Fibroblast of lung (primary cell): ENCODE measurements around the gene PIM1. TPM values are rescaled to one million over a fixed set of nuclear protein-coding genes. Genes with fewer than 3 reads are reported as not detected.

Experiments
- DNase-seq, 2 donors: peaks; one replicate each; pipeline versions ENCODE4 v3.0.0 to v3.0.0-alpha.2; 2010; ENCODE audit warnings: low read depth in 2 of 2
- H2AFZ ChIP-seq: 2 replicates; pipeline ENCODE4 v1.5.1; 2012; ENCODE audit warnings: low read length, control low read depth, inconsistent platforms
- H3K27ac ChIP-seq: 2 replicates; pipeline ENCODE4 v1.5.1; 2011; ENCODE audit warnings: low read length, control low read depth; ENCODE audit not compliant: insufficient read depth
- H3K27me3 ChIP-seq: 2 replicates; pipeline ENCODE4 v1.5.1; 2011; ENCODE audit warnings: mild to moderate bottlenecking, low read length; ENCODE audit not compliant: control insufficient read depth, insufficient read depth
- H3K36me3 ChIP-seq: 2 replicates; pipeline ENCODE4 v1.5.1; 2011; ENCODE audit warnings: low read length; ENCODE audit not compliant: control insufficient read depth, insufficient read depth
- H3K4me1 ChIP-seq: 2 replicates; pipeline ENCODE4 v1.5.1; 2011; ENCODE audit warnings: low read length; ENCODE audit not compliant: control insufficient read depth, insufficient read depth; ENCODE audit errors: extremely low read depth
- H3K4me2 ChIP-seq: 2 replicates; pipeline ENCODE4 v1.5.1; 2011; ENCODE audit warnings: low read length, control low read depth; ENCODE audit not compliant: insufficient read depth; ENCODE audit errors: extremely low read depth
- H3K4me3 ChIP-seq, 4 experiments: fragments of 200-600 bp in 1 of 4; sonication (generic) in 1 of 4; replicated peaks in 1 of 4; 2 replicates each; pipeline ENCODE4 v1.5.1; 2011 to 2016; ENCODE audit warnings: low read length in 4 of 4, low read depth in 3 of 4, mild to moderate bottlenecking in 3 of 4, control low read depth in 2 of 4, inconsistent platforms in 1 of 4, mixed read lengths in 1 of 4; ENCODE audit not compliant: insufficient read depth in 1 of 4; ENCODE audit errors: control extremely low read depth in 1 of 4
- H3K79me2 ChIP-seq: 2 replicates; pipeline ENCODE4 v1.5.1; 2012; ENCODE audit warnings: mild to moderate bottlenecking, low read length, inconsistent platforms; ENCODE audit not compliant: control insufficient read depth, insufficient read depth
- H3K9ac ChIP-seq: 2 replicates; pipeline ENCODE4 v1.5.1; 2011; ENCODE audit warnings: mild to moderate bottlenecking, low read length, control low read depth; ENCODE audit not compliant: insufficient read depth
- H3K9me3 ChIP-seq: 2 replicates; pipeline ENCODE4 v1.5.1; 2012; ENCODE audit warnings: low read depth, low read length; ENCODE audit not compliant: control insufficient read depth, insufficient read depth
- H4K20me1 ChIP-seq: 2 replicates; pipeline ENCODE4 v1.5.1; 2011; ENCODE audit warnings: low read length; ENCODE audit not compliant: control insufficient read depth, insufficient read depth; ENCODE audit errors: extremely low read depth
- CTCF ChIP-seq, 2 donors: IDR thresholded peaks in 1 of 2; conservative IDR thresholded peaks in 1 of 2; 1 replicate in 1 of 2; 2 replicates in 1 of 2; pipeline ENCODE4 v1.5.1; 2011 to 2012; ENCODE audit warnings: low read length in 2 of 2, control low read depth in 1 of 2, inconsistent platforms in 1 of 2, low read depth in 1 of 2, mild to moderate bottlenecking in 1 of 2
- EZH2 ChIP-seq: IDR thresholded peaks from 2 replicates; pipeline ENCODE4 v1.5.1; 2012; ENCODE audit warnings: low read length, control low read depth, mild to moderate bottlenecking; ENCODE audit errors: missing control alignments
- polyA plus RNA-seq, 2 donors: library from polyadenylated mRNA; depleted of rRNA in 1 of 2; stranded (reverse) in 1 of 2; unstranded in 1 of 2; fragments of >200 nt; gene quantifications; 2 replicates each; pipeline ENCODE4 v1.2.1, GENCODE V29; 2011 to 2012; ENCODE audit warnings: missing spikeins in 1 of 2
- total RNA-seq: library from RNA; depleted of rRNA; stranded (reverse); fragments of >200 nt; gene quantifications from 2 replicates; pipeline ENCODE4 v1.2.1, GENCODE V29; 2014

The PIM1 gene
- total and polyA plus RNA-seq, 2 donors (not counting 1 experiment from before 2014, with no cell fraction given): 13.8 to 22.8 TPM

DNA sequence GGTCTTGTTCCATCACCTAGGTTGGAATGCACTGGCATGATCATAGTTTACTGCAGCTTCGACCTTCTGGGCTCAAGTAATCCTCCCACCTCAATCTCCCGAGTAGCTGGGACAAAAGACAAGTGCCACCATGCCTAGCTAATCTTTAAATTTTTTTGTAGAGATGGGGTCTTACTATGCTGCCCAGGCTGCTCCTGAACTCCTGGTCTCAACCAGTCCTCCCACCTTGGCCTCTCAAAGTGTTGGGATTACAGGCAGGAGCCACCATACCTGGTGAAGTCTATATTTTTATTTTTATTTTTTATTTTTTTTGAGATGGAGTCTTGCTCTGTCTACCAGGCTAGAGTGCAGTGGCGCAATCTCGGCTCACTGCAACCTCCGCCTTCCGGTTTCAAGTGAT, 11.4 kb upstream of the PIM1 start:
- no peaks in the 10 kb centered on the region for H3K9me3 ChIP-seq
- no peak for TF ChIP-seq CTCF (conservative IDR thresholded peaks at IDR 0.05 in 1 of 2, IDR thresholded peaks at IDR 0.05 in 1 of 2; ENCODE audit: low read depth in 1 of 2, low read length in 2 of 2)
- TF ChIP-seq EZH2: no peak
- H3K4me1 ChIP-seq: no peaks in the 10 kb centered on the region
- no peak overlapping the region for H3K4me2 ChIP-seq
- DNase-seq: no peak
- H3K9ac ChIP-seq: no peak overlapping the region
- H3K36me3 ChIP-seq: no peaks in the 10 kb centered on the region
- no peak overlapping the region for H3K27ac ChIP-seq
- no peaks in the 10 kb centered on the region for H3K27me3 ChIP-seq
- H4K20me1 ChIP-seq: no peaks in the 10 kb centered on the region
- no peak overlapping the region for H2AFZ ChIP-seq
- no peaks in the 10 kb centered on the region for H3K79me2 ChIP-seq
- no peak overlapping the region for H3K4me3 ChIP-seq

- Histone ChIP-seq H4K20me1 (no peaks in the 10 kb centered on the region), H3K27me3 (no peaks in the 10 kb centered on the region), H2AFZ (no peak overlapping the region), H3K4me2 (no peak overlapping the region), H3K36me3 (no peaks in the 10 kb centered on the region), H3K9me3 (no peaks in the 10 kb centered on the region), H3K79me2 (no peaks in the 10 kb centered on the region), H3K9ac (no peak overlapping the region), H3K27ac (no peak overlapping the region), H3K4me3 (no peak overlapping the region), H3K4me1 (no peaks in the 10 kb centered on the region)
- TF ChIP-seq CTCF (conservative IDR thresholded peaks at IDR 0.05 in 1 of 2, IDR thresholded peaks at IDR 0.05 in 1 of 2; ENCODE audit: low read depth in 1 of 2, low read length in 2 of 2) (no peak), EZH2 (no peak)
- DNase-seq: peak; percentile 56 to 86
Observed at GRCh38 chr6:37160922-37161778, 8.8 kb upstream of the PIM1 start.

DNA sequence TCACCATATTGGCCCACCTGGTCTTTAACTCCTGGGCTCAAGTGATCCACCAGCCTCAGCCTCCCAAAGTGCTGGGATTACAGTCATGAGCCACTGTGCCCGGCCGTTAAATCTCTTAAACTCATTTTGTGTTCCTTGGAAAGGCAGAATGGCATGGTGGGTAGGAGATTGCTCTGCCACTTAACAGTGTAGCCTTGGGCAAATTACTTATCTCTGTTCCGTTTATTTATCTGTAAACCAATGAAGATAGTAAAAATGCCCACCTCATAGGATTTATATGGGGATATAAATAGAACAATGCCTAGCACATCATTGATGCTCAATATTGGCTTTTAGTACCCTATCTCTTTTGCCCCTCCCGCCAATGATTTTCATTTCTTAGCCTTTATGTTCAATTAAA, 7.2 kb upstream of the PIM1 start:
- no peaks in the 10 kb centered on the region for H3K9me3 ChIP-seq

More for the DNA sequence above, 7.2 kb upstream of the PIM1 start:
- Histone ChIP-seq H3K4me1 (no peaks in the 10 kb centered on the region), H3K4me3 (no peak overlapping the region), H2AFZ (no peak overlapping the region), H3K27ac (no peak overlapping the region), H3K9ac (no peak overlapping the region), H3K79me2 (no peaks in the 10 kb centered on the region), H3K36me3 (no peaks in the 10 kb centered on the region), H3K27me3 (no peaks in the 10 kb centered on the region), H4K20me1 (no peaks in the 10 kb centered on the region), H3K4me2 (no peak overlapping the region)
- TF ChIP-seq CTCF (conservative IDR thresholded peaks at IDR 0.05 in 1 of 2, IDR thresholded peaks at IDR 0.05 in 1 of 2; ENCODE audit: low read depth in 1 of 2, low read length in 2 of 2) (no peak), EZH2 (no peak)
- no peak for DNase-seq
